HepG2 (cell line): ENCODE results near the gene ALDH18A1. TPM values are rescaled to one million over a fixed set of nuclear protein-coding genes. Genes with fewer than 3 reads are reported as not detected.

Experiments
- ATAC-seq: fragments of 200-7000 bp; cut with Tn5 transposase; 3 replicates; pipeline ENCODE4 v1.9.1; 2020; ENCODE audit warnings: mild to moderate bottlenecking, moderate library complexity
- BruUV-seq: library from RNA; stranded (reverse); fragments of 400-500 nt; replicated peaks from 2 replicates; lab custom pipeline; 2021; lab: Mats Ljungman, UMichigan
- CTCF ChIA-PET: fragments of 300-600 bp; formaldehyde crosslinking; extraction: SDS; loops from one replicate; lab custom pipeline; 2021; ENCODE audit warnings: low total read pairs, inconsistent platforms, low intra/inter-chr PET ratio; lab: Yijun Ruan, JAX
- POLR2A ChIA-PET: fragments of 350-600 bp; sonication (Branson Sonifier 250); formaldehyde crosslinking; loops from one replicate; lab custom pipeline; 2020; ENCODE audit warnings: antibody characterized with exemption, inconsistent platforms; lab: Yijun Ruan, JAX
- DNase-seq: peaks from one replicate; pipeline ENCODE4 v3.0.0-alpha.2; 2015; ENCODE audit warnings: low spot score
- FAIRE-seq: peaks from 3 replicates; lab custom pipeline; 2011; peaks lifted over from hg19 to GRCh38; lab: Jason Lieb, UNC
- H2AFZ ChIP-seq: one replicate; pipeline ENCODE4 v1.6.1; 2011; ENCODE audit warnings: low read length, inconsistent platforms
- H3K27ac ChIP-seq: fragments of 300-600 bp; 3 replicates; pipeline ENCODE4 v1.8.0; 2011; ENCODE audit warnings: mixed run types, mild to moderate bottlenecking, mixed read lengths, low read length, inconsistent platforms; ENCODE audit not compliant: insufficient read depth; ENCODE audit errors: extremely low read length
- H3K27me3 ChIP-seq, 2 experiments: fragments of 200-600 bp in 1 of 2; 2 replicates in 1 of 2; 3 replicates in 1 of 2; pipeline versions ENCODE4 v1.6.0 to v1.8.0; 2011; ENCODE audit warnings: low read length in 2 of 2, mild to moderate bottlenecking in 2 of 2, moderate library complexity in 2 of 2, inconsistent platforms in 1 of 2; ENCODE audit not compliant: insufficient read depth in 2 of 2, control insufficient read depth in 1 of 2
- H3K36me3 ChIP-seq, 2 experiments: fragments of 200-600 bp in 1 of 2; replicated peaks in 1 of 2; 2 replicates in 1 of 2; 3 replicates in 1 of 2; pipeline versions ENCODE4 v1.5.1 to v1.8.0; 2011; ENCODE audit warnings: low read length in 2 of 2, inconsistent platforms in 1 of 2; ENCODE audit not compliant: insufficient read depth in 2 of 2, control insufficient read depth in 1 of 2
- H3K4me1 ChIP-seq: 2 replicates; pipeline ENCODE4 v1.5.1; 2012; ENCODE audit warnings: low read length, inconsistent platforms; ENCODE audit not compliant: insufficient read depth
- H3K4me2 ChIP-seq: 2 replicates; pipeline ENCODE4 v1.6.0; 2011; ENCODE audit warnings: low read depth, low read length, inconsistent platforms
- H3K4me3 ChIP-seq, 3 experiments: fragments of 200-600 bp in 1 of 3; sonication (generic), shearing (Covaris generic) in 1 of 3; replicated peaks in 1 of 3; 2 replicates each; pipeline ENCODE4 v1.5.1; 2011 to 2016; ENCODE audit warnings: low read length in 3 of 3, inconsistent platforms in 2 of 3, low read depth in 2 of 3, mild to moderate bottlenecking in 2 of 3, control low read depth in 1 of 3, mixed read lengths in 1 of 3; ENCODE audit not compliant: insufficient read depth in 1 of 3
- H3K79me2 ChIP-seq: one replicate; pipeline ENCODE4 v1.6.1; 2011; ENCODE audit warnings: low read length, inconsistent platforms; ENCODE audit not compliant: insufficient read depth
- H3K9ac ChIP-seq: 2 replicates; pipeline ENCODE4 v1.6.0; 2011; ENCODE audit warnings: mild to moderate bottlenecking, low read depth, low read length, inconsistent platforms; ENCODE audit not compliant: insufficient read depth
- H3K9me3 ChIP-seq: 2 replicates; pipeline ENCODE4 v1.5.1; 2012; ENCODE audit warnings: mild to moderate bottlenecking, low read length
- H4K20me1 ChIP-seq: 2 replicates; pipeline ENCODE4 v1.6.0; 2011; ENCODE audit warnings: inconsistent platforms, mild to moderate bottlenecking, low read length, moderate library complexity; ENCODE audit not compliant: insufficient read depth
- ARNTL ChIP-seq: sonication (generic); formaldehyde crosslinking; IDR thresholded peaks from 2 replicates; pipeline ENCODE4 v1.4.0; 2020; ENCODE audit warnings: mild to moderate bottlenecking, missing genetic modification reagents
- BRCA1 ChIP-seq: sonication (generic); formaldehyde crosslinking; IDR thresholded peaks from 2 replicates; pipeline ENCODE4 v1.4.0; 2020; ENCODE audit warnings: missing genetic modification reagents
- DNMT3B ChIP-seq: conservative IDR thresholded peaks from 2 replicates; pipeline ENCODE4 v1.6.1; 2016; ENCODE audit warnings: missing biosample characterization, control low read depth
- ELF4 ChIP-seq: sonication (generic); formaldehyde crosslinking; IDR thresholded peaks from 2 replicates; pipeline ENCODE4 v1.5.0; 2020; ENCODE audit warnings: missing genetic modification reagents, mild to moderate bottlenecking, moderate library complexity, borderline replicate concordance
- ERF ChIP-seq: IDR thresholded peaks from 2 replicates; pipeline ENCODE4 v1.6.1; 2018; ENCODE audit warnings: missing biosample characterization, missing genetic modification reagents
- FOXA1 ChIP-seq, 2 experiments: fragments of 450-650 bp in 1 of 2; sonication (generic) in 1 of 2; formaldehyde crosslinking in 1 of 2; IDR thresholded peaks; 2 replicates each; pipeline versions ENCODE4 v1.4.0 to v1.6.1; 2016 to 2020; ENCODE audit warnings: missing genetic modification reagents in 1 of 2
- HDAC1 ChIP-seq: sonication (generic); formaldehyde crosslinking; IDR thresholded peaks from 2 replicates; pipeline ENCODE4 v1.5.1; 2020; ENCODE audit warnings: mild to moderate bottlenecking, missing genetic modification reagents
- HMG20A ChIP-seq: IDR thresholded peaks from 2 replicates; pipeline ENCODE4 v1.6.1; 2016; ENCODE audit warnings: borderline replicate concordance
- HOXA7 ChIP-seq: sonication (generic); formaldehyde crosslinking; IDR thresholded peaks from 2 replicates; pipeline ENCODE4 v1.8.1; 2022; ENCODE audit warnings: mild to moderate bottlenecking, missing genetic modification reagents, moderate library complexity
- MYPOP ChIP-seq: sonication (generic); formaldehyde crosslinking; IDR thresholded peaks from 2 replicates; pipeline ENCODE4 v1.8.1; 2023; ENCODE audit warnings: mild to moderate bottlenecking, moderate library complexity, missing genetic modification reagents
- PRMT3 ChIP-seq: sonication (generic); formaldehyde crosslinking; IDR thresholded peaks from 2 replicates; pipeline ENCODE4 v1.8.1; 2022; ENCODE audit warnings: low read depth, mild to moderate bottlenecking, moderate library complexity, missing genetic modification reagents, borderline replicate concordance
- SRF ChIP-seq: IDR thresholded peaks from 2 replicates; pipeline ENCODE4 v1.6.1; 2011; ENCODE audit warnings: mild to moderate bottlenecking, low read depth, low read length, moderate library complexity
- TEAD2 ChIP-seq: sonication (generic); formaldehyde crosslinking; IDR thresholded peaks from 2 replicates; pipeline ENCODE4 v1.9.0; 2021; ENCODE audit warnings: missing genetic modification reagents
- WIZ ChIP-seq: sonication (generic); formaldehyde crosslinking; IDR thresholded peaks from 2 replicates; pipeline ENCODE4 v1.5.1; 2020; ENCODE audit warnings: mild to moderate bottlenecking, missing genetic modification reagents
- ZNF24 ChIP-seq: fragments of 450-650 bp; IDR thresholded peaks from 2 replicates; pipeline ENCODE4 v1.6.1; 2017; ENCODE audit warnings: antibody characterized with exemption, mild to moderate bottlenecking
- ZNF468 ChIP-seq: sonication (generic); formaldehyde crosslinking; IDR thresholded peaks from 2 replicates; pipeline ENCODE4 v1.8.0; 2022; ENCODE audit warnings: mild to moderate bottlenecking, moderate library complexity, missing genetic modification reagents
- ZNF83 ChIP-seq: sonication (generic); formaldehyde crosslinking; IDR thresholded peaks from 2 replicates; pipeline ENCODE4 v1.4.0; 2020; ENCODE audit warnings: missing genetic modification reagents, mild to moderate bottlenecking, borderline replicate concordance
- WGBS: methylation state at CpG from one replicate; pipeline ENCODE4 v1.1.6; 2017; ENCODE audit warnings: low lambda C conversion rate; 5-methylcytosine and 5-hydroxymethylcytosine counted together
- in situ Hi-C: cut with HindIII; loops from 2 replicates; pipeline ENCODE4 v1.10.0; 2017; ENCODE audit warnings: low pct_unique_long_range_greater_than_20kb; ENCODE audit not compliant: extremely low pct_ligation_motif_present
- intact Hi-C: fragments of 100-400 bp; cut with micrococcal nuclease; formaldehyde crosslinking; loops from one replicate; pipeline ENCODE4 v1.10.0; 2022; ENCODE audit not compliant: unreplicated experiment
- polyA plus RNA-seq, 8 experiments: library from polyadenylated mRNA; depleted of rRNA in 3 of 8; stranded (reverse) in 7 of 8; unstranded in 1 of 8; fragments of >200 nt; fragmentation: Illumina TruSeq in 4 of 8; extraction: Trizol in 4 of 8; gene quantifications; 2 replicates each; pipeline versions ENCODE4 v1.2.1 to v1.2.3, GENCODE V29; 2011 to 2016; ENCODE audit warnings: low read depth in 4 of 8, missing spikeins in 1 of 8, mixed read lengths in 1 of 8; ENCODE audit not compliant: insufficient read depth in 1 of 8
- total RNA-seq, 5 experiments: library from RNA; depleted of rRNA; stranded (reverse); fragments of >200 nt; fragmentation: Illumina TruSeq; extraction: Trizol; gene quantifications; 2 replicates each; pipeline ENCODE4 v1.2.3, GENCODE V29; 2016; ENCODE audit warnings: low read depth in 1 of 5
- TF ChIP-seq, protein P1 (sequence below): IDR thresholded peaks from 2 replicates; pipeline ENCODE4 v1.6.1; 2012; ENCODE audit warnings: low read depth, low read length, improper control_type of control experiment
- TF ChIP-seq, protein P2 (sequence below): sonication (generic); formaldehyde crosslinking; IDR thresholded peaks from 2 replicates; pipeline ENCODE4 v1.4.0; 2020; ENCODE audit warnings: missing genetic modification reagents
- TF ChIP-seq, protein P3 (sequence below): sonication (generic); formaldehyde crosslinking; IDR thresholded peaks from 2 replicates; pipeline ENCODE4 v1.4.0; 2020; ENCODE audit warnings: low read depth, mild to moderate bottlenecking, missing genetic modification reagents

ALDH18A1 gene
- total and polyA plus RNA-seq, 2 of the 13 experiments (the other 11 are each of a cell fraction or from before 2014, with no cell fraction given), result 180 to 263 TPM

DNA sequence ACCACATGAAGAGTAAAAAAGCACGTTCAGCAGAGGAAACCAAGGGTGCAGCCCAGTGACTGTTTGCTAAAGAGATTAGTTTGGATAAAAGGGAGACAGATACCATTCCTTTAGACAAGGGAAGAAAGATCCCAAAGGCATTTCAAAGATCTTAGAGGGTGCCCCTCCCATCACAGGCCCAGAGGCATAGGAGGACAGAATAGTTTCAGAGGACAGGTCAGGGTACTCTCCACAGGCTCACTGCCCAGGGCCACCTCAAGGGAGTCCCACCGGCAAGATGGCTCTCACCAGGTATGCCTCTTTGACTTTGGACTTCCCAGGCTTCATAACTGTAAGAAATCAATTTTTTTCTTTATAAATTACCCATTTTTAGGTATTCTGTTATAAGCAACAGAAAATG is 41.9 kb upstream of the ALDH18A1 start:
- Histone ChIP-seq H3K27me3 (no peaks in the 10 kb centered on the region; a peak in 1 of 5 replicates), H2AFZ (no peak overlapping the region), H3K9ac (no peak overlapping the region), H3K4me1 (0 out of 2 replicates have a peak, but pooled peaks cover 5% of the 10 kb centered on the region), H4K20me1 (no peaks in the 10 kb centered on the region), H3K9me3 (no peaks in the 10 kb centered on the region), H3K4me3 (no peak overlapping the region), H3K4me2 (no peak overlapping the region), H3K36me3 (no peaks in the 10 kb centered on the region), H3K27ac (no peak overlapping the region), H3K79me2 (peaks cover 3% of the 10 kb centered on the region)
- 33% methylated on average over 2 of the region's 2 CpGs for WGBS
- no peak for DNase-seq
- ChIA-PET POLR2A (no interaction called here), CTCF (no interaction called here)
- no peak for ATAC-seq
- in situ Hi-C loops (loop anchor here (5.0 kb wide), 1 partner anchor 144 kb away; no protein-coding TSS in a partner anchor), intact Hi-C loops (no loop called here)
- TF ChIP-seq ARNTL (CRISPR knock-in tag), result no peak
- TF ChIP-seq, protein P1, sequence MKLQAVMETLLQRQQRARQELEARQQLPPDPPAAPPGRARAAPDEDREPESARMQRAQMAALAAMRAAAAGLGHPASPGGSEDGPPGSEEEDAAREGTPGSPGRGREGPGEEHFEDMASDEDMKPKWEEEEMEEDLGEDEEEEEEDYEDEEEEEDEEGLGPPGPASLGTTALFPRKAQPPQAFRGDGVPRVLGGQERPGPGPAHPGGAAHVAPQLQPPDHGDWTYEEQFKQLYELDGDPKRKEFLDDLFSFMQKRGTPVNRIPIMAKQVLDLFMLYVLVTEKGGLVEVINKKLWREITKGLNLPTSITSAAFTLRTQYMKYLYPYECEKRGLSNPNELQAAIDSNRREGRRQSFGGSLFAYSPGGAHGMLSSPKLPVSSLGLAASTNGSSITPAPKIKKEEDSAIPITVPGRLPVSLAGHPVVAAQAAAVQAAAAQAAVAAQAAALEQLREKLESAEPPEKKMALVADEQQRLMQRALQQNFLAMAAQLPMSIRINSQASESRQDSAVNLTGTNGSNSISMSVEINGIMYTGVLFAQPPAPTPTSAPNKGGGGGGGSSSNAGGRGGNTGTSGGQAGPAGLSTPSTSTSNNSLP, result no peak
- no peak for TF ChIP-seq FOXA1 (IDR thresholded peaks at IDR 0.05)
- TF ChIP-seq FOXA1 (CRISPR knock-in tag; IDR thresholded peaks at IDR 0.05), result no peak
- TF ChIP-seq, protein P2, sequence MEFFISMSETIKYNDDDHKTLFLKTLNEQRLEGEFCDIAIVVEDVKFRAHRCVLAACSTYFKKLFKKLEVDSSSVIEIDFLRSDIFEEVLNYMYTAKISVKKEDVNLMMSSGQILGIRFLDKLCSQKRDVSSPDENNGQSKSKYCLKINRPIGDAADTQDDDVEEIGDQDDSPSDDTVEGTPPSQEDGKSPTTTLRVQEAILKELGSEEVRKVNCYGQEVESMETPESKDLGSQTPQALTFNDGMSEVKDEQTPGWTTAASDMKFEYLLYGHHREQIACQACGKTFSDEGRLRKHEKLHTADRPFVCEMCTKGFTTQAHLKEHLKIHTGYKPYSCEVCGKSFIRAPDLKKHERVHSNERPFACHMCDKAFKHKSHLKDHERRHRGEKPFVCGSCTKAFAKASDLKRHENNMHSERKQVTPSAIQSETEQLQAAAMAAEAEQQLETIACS, result no peak
- TF ChIP-seq, protein P3, sequence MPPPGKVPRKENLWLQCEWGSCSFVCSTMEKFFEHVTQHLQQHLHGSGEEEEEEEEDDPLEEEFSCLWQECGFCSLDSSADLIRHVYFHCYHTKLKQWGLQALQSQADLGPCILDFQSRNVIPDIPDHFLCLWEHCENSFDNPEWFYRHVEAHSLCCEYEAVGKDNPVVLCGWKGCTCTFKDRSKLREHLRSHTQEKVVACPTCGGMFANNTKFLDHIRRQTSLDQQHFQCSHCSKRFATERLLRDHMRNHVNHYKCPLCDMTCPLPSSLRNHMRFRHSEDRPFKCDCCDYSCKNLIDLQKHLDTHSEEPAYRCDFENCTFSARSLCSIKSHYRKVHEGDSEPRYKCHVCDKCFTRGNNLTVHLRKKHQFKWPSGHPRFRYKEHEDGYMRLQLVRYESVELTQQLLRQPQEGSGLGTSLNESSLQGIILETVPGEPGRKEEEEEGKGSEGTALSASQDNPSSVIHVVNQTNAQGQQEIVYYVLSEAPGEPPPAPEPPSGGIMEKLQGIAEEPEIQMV (CRISPR knock-in tag), result no peak
- TF ChIP-seq HOXA7 (CRISPR knock-in tag), result no peak
- TF ChIP-seq SRF, result no peak
- TF ChIP-seq ZNF468 (CRISPR knock-in tag), result no peak
- TF ChIP-seq DNMT3B, result no peak
- no peak for TF ChIP-seq HDAC1 (CRISPR knock-in tag)
- no peak for TF ChIP-seq HMG20A (CRISPR knock-in tag)
- no peak for TF ChIP-seq MYPOP (CRISPR knock-in tag)
- no peak for TF ChIP-seq BRCA1 (CRISPR knock-in tag)
- TF ChIP-seq ELF4 (CRISPR knock-in tag), result no peak
- no peak for TF ChIP-seq PRMT3 (CRISPR knock-in tag)
- no peak for TF ChIP-seq ERF (CRISPR knock-in tag)
- TF ChIP-seq ZNF24, result no peak
- no peak for TF ChIP-seq WIZ
- TF ChIP-seq TEAD2 (CRISPR knock-in tag), result no peak
- TF ChIP-seq ZNF83 (CRISPR knock-in tag), result no peak
- BruUV-seq, result no TSS peak
- no peak for FAIRE-seq
